ENCODE results near the gene PIGBOS1. TPM values are rescaled to one million over a fixed set of nuclear protein-coding genes. Genes with fewer than 3 reads are reported as not detected.
"Not testable (repeated sequence)": the region's sequence is repeated elsewhere in the genome, so short reads cannot be mapped to it uniquely, and the experiment has no call there.

Gene PIGBOS1
- total and polyA plus RNA-seq, 2 donors, result 16.0 to 22.9 TPM

DNA sequence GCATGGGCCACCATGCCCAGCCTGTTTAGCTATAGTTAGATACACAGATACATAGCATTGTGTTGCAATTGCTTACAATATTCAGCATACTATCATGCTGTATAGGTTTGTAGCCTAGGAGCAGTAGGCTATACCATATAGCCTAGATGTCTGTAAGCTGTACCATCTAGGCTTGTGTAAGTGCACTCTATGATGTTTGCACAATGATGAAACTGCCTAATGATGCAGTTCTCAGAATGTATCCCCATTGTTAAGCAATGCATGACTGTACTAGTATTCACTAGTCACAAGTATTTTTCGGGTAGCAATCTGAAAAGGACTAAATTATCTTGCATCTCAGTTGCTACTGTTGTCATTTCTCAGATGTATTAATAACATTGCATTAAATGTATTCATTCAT is 16.1 kb upstream of the PIGBOS1 start:
- no peak overlapping the region for H3K4me3 ChIP-seq (ENCODE audit: low read depth, low read length)
- 97% methylated on average over 1 of the region's 1 CpG for WGBS
- DNase-seq (ENCODE audit: extremely low spot score), result no peak
- H3K4me1 ChIP-seq (ENCODE audit: insufficient read depth), result no peaks in the 10 kb centered on the region
- no peaks in the 10 kb centered on the region for H3K36me3 ChIP-seq (ENCODE audit: insufficient read depth)
- H3K27ac ChIP-seq (ENCODE audit: low read depth), result no peak overlapping the region

DNA sequence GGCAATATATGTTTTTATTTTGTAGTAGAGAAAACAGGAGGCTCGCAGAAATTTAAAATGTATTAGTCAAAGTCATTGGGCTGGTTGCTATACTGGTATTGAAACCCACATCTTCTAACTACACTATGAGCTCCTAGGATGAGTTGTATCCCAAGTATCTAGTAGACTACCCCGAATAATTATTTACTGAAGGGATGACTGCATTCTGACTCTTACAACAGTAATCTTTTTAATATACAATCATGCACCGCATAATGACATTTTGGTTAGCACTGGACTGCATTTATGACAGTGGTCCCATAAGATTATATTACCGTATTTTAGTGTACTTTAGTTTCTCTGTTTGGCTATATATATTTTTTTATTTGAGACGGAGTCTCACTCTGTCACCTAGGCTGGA is 15.4 kb upstream of the PIGBOS1 start:
- Histone ChIP-seq H3K36me3 (ENCODE audit: insufficient read depth) (no peaks in the 10 kb centered on the region), H3K4me3 (ENCODE audit: low read depth, low read length) (no peak overlapping the region), H3K4me1 (ENCODE audit: insufficient read depth) (no peaks in the 10 kb centered on the region), H3K27ac (ENCODE audit: low read depth) (no peak overlapping the region)
- 96% methylated on average over 5 of the region's 5 CpGs for WGBS
- DNase-seq (ENCODE audit: extremely low spot score), result no peak

DNA sequence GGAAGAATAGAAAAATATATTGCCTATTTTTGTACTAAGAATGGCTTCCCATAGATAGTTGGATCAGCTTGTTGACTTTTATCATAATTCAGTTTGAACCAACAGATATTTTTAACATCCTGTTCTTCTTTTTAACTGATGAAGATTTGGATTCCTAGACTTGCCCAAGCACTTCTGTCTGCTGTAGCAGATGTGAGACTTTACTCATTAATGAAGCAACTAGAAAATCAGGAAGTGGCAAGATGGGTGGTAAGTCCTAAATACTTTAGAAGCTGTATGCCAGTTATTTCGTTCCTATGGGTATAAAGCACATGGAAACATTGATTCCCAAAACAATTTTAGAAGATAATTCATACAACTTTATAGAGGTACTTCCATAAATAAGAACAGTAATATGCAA is 8.5 kb upstream of the PIGBOS1 start:
- Histone ChIP-seq H3K4me1 (ENCODE audit: insufficient read depth) (no peaks in the 10 kb centered on the region), H3K27ac (ENCODE audit: low read depth) (no peak overlapping the region), H3K36me3 (ENCODE audit: insufficient read depth) (no peaks in the 10 kb centered on the region), H3K4me3 (ENCODE audit: low read depth, low read length) (no peak overlapping the region)
- 84% methylated on average over 1 of the region's 1 CpG for WGBS
- DNase-seq (ENCODE audit: extremely low spot score), result no peak

DNA sequence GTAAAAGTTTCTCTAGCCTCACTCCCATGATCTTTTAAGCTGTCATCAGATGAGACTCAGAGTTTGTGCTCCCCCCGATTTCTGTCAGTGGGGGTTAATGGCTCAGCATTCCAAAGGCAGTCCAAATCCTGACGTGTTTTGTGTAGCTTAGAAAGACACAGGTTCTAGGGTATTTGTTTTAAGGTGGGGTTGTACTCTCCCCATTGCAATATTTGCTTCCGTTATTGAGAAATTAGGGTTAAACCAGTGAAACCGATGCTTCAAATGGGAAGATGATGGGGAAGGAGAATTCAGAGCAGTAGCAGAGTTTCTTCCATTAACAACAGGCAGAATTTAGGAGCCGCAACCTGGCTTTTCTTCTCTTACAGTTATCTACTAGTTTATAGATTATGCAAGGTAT is 3.5 kb upstream of the PIGBOS1 start:
- no peaks in the 10 kb centered on the region for H3K4me1 ChIP-seq (ENCODE audit: insufficient read depth)
- no peak overlapping the region for H3K4me3 ChIP-seq (ENCODE audit: low read depth, low read length)
- WGBS, result 83% methylated on average over 5 of the region's 5 CpGs
- H3K27ac ChIP-seq (ENCODE audit: low read depth), result no peak overlapping the region
- no peaks in the 10 kb centered on the region for H3K36me3 ChIP-seq (ENCODE audit: insufficient read depth)
- no peak for DNase-seq (ENCODE audit: extremely low spot score)

DNA sequence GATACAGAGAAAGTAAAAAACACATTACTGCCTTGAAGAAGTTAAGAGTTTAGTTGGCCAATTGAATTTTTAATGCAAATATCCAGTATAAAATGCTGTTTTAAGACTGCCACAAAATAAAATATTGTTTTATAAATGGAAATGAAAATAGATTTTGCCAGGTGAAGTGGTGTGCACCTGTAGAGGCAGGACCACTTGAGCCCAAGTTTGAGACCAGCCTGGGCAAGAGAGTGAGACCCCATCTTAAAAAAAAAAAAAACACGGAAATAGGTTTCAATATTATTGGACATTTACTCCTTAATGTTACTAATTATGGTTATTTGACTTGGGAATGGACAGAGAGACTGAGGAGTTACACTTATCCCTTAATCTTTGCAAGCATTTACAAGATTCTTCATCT is 2.0 kb upstream of the PIGBOS1 start:
- 94% methylated on average over 1 of the region's 1 CpG for WGBS
- no peak overlapping the region for H3K4me3 ChIP-seq (ENCODE audit: low read depth, low read length)
- H3K36me3 ChIP-seq (ENCODE audit: insufficient read depth), result no peaks in the 10 kb centered on the region
- no peak for DNase-seq (ENCODE audit: extremely low spot score)
- no peak overlapping the region for H3K27ac ChIP-seq (ENCODE audit: low read depth)
- H3K4me1 ChIP-seq (ENCODE audit: insufficient read depth), result no peaks in the 10 kb centered on the region

DNA sequence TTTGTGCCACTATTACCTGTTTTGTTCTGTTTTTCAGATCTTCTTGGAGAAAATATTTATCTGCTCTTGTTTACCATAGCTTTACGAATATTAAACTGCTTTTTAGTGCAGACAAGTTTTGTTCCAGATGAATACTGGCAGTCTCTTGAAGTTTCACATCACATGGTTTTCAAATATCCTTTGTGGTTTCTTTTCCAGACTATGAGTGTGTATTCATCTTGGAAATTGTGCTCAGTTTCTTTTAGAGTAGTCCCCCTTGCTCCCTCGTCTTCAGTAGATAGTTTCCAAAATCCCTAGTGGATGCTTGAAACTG is 1.3 kb upstream of the PIGBOS1 start:
- H3K36me3 ChIP-seq (ENCODE audit: insufficient read depth), result no peaks in the 10 kb centered on the region
- no peak for DNase-seq (ENCODE audit: extremely low spot score)
- H3K4me3 ChIP-seq (ENCODE audit: low read depth, low read length), result no peak overlapping the region
- no peak overlapping the region for H3K27ac ChIP-seq (ENCODE audit: low read depth)
- 35% methylated on average over 2 of the region's 2 CpGs for WGBS
- H3K4me1 ChIP-seq (ENCODE audit: insufficient read depth), result no peaks in the 10 kb centered on the region

DNA sequence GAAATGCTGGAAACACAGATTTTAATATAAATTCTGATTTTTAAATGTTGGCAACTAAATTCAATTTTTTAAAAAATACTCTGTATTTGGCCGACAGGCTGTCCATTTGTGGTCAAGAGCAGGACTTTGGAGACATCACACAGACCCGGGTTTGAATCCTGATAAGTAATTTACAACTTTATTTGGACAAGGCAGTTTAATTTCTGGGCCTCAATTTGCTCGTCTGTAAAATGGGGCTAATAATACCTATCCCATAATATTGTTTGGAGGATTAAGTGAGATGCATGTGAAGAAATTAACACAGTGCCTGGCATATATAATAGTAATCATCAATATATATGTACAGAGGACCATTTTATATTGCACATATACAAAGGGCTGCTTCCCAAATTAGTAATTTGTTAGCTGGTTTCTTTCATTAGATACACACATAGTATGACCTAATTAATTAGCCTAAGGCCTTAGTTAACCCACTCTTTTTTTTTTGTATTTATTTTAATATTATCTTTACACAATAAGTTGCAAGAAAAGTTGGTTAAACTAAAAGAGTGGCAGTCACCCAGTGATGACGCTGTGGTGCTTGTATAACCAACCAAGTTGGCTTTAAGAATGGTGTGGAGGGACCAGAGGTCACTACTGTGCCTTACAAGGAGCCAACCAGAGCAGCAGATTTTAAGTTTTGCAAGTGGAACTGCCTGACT is 764 bp upstream of the PIGBOS1 start:
- no peak for DNase-seq (ENCODE audit: extremely low spot score)
- Histone ChIP-seq H3K4me1 (ENCODE audit: insufficient read depth) (no peaks in the 10 kb centered on the region), H3K27ac (ENCODE audit: low read depth) (no peak overlapping the region), H3K36me3 (ENCODE audit: insufficient read depth) (no peaks in the 10 kb centered on the region), H3K4me3 (ENCODE audit: low read depth, low read length) (peak overlapping the region; percentile 61)
- 47% methylated on average over 4 of the region's 4 CpGs for WGBS

DNA sequence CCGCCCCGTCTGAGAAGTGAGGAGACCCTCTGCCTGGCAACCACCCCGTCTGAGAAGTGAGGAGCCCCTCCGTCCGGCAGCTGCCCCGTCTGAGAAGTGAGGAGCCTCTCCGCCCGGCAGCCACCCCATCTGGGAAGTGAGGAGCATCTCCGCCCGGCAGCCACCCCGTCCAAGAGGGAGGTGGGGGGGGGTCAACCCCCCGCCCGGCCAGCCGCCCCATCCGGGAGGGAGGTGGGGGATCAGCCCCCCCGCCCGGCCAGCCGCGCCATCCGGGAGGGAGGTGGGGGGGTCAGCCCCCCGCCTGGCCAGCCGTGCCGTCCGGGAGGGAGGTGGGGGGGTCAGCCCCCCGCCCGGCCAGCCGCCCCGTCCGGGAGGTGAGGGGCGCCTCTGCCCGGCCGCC is 16.1 kb downstream of the PIGBOS1 start:
- H3K36me3 ChIP-seq (ENCODE audit: insufficient read depth); DNase-seq (ENCODE audit: extremely low spot score): not testable (repeated sequence)
- WGBS, result 94% methylated on average over 13 of the region's 32 CpGs

DNA sequence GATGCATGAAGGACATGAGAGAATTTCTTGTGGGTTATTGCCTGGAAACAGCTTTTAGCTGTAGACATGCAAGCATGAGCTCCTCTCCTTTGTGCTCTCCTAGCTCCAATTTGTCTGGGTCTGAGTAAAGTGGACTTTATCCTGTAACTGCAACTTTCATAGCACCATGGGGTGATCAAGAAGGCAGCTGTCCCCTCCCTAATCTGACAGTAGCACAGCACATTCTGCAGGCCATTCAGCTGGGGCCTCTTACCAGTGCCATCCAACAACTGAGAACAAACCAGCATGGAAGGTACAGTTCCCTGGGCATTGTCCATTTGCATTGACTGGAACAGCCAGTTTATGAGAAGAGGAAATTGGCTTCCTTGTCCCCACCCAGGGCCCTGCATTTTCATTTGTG is 21.6 kb downstream of the PIGBOS1 start:
- no peaks in the 10 kb centered on the region for H3K36me3 ChIP-seq (ENCODE audit: insufficient read depth)
- H3K27ac ChIP-seq (ENCODE audit: low read depth), result no peak overlapping the region
- no peak for DNase-seq (ENCODE audit: extremely low spot score)
- H3K4me3 ChIP-seq (ENCODE audit: low read depth, low read length), result no peak overlapping the region
- H3K4me1 ChIP-seq (ENCODE audit: insufficient read depth), result no peaks in the 10 kb centered on the region

More for the DNA sequence above, 16.1 kb downstream of the PIGBOS1 start:
- H3K4me1 ChIP-seq (ENCODE audit: insufficient read depth); H3K4me3 ChIP-seq (ENCODE audit: low read depth, low read length); H3K27ac ChIP-seq (ENCODE audit: low read depth): not testable (repeated sequence)

DNA sequence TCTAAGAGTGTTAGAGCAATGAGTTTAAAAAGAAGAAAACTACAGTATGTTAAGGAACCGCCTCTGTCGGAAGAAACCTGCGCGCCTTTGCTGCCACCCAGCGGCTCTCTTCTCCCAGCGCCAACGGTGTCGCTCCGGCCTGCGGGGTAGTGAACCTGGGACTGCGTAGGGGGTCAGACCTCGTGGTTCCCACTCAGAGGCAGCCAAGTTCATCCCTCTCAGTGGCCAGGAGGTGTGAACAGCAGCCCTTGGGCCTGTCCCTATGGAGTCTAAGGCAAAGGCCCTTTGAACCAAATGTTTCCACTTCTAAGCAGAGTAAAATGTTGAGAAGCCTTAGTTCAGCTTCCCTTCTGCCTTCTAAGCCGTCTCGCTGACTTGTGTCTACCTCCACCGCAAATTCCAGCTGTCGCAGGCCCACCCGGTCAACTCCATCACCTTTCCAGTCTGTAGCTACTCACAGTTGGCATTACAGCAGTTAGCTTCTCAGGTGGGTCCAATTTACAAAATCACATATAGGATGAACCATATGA is 28.3 kb downstream of the PIGBOS1 start:
- H3K4me1 ChIP-seq (ENCODE audit: insufficient read depth), result no peaks in the 10 kb centered on the region
- peak; percentile 54 for DNase-seq (ENCODE audit: extremely low spot score)
- no peaks in the 10 kb centered on the region for H3K36me3 ChIP-seq (ENCODE audit: insufficient read depth)
- peak overlapping the region; percentile 81 for H3K4me3 ChIP-seq (ENCODE audit: low read depth, low read length)
- WGBS, result 22% methylated on average over 17 of the region's 17 CpGs
- H3K27ac ChIP-seq (ENCODE audit: low read depth), result no peak overlapping the region

DNA sequence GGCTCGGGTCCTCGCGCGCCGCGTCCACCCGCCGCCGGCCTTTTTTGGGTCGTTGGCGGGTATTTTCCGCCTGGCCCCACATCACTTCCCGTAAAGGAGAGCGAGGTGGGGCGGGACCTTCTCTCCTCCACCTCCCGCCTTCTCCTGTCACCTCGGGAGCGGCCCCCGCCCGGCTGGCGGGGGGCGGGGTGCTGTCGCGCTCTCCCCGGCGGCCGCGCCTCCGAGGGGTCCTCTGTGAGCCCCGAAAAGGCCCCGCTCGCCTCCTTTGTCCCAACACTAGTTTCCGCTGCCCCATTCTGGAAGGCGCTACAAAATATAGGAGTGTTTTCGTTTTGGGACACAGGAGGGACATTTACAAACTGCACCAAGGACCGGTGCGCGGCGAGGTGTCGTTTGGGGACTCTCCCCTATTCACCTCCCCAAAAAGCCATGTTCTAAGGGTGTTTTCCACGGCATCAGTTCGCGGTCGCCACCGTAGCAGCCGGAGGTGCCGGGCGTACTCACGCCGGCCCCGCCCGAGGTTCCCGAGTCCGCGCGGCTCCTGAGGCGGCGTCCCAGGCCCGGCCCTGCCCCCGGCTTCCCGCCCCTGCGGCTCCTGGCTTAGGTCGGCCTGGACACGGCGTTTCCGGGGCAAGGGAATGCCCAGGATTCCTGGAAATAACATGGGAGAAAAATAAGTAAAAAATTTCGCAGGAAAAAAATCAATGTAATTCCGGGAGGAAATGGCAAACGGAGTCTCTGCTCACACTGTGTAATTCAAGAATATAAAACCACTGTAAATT is 29.0 kb downstream of the PIGBOS1 start, which contains the start of gene RAB27A:
TSS of gene RAB27A (minus strand) at position 68 of the 782 bp plus-strand sequence. CDS start 54,879 bp downstream, outside the sequence.
- under 1% methylated on average over 69 of the region's 69 CpGs for WGBS
- peak; percentile 31 for DNase-seq (ENCODE audit: extremely low spot score)

DNA sequence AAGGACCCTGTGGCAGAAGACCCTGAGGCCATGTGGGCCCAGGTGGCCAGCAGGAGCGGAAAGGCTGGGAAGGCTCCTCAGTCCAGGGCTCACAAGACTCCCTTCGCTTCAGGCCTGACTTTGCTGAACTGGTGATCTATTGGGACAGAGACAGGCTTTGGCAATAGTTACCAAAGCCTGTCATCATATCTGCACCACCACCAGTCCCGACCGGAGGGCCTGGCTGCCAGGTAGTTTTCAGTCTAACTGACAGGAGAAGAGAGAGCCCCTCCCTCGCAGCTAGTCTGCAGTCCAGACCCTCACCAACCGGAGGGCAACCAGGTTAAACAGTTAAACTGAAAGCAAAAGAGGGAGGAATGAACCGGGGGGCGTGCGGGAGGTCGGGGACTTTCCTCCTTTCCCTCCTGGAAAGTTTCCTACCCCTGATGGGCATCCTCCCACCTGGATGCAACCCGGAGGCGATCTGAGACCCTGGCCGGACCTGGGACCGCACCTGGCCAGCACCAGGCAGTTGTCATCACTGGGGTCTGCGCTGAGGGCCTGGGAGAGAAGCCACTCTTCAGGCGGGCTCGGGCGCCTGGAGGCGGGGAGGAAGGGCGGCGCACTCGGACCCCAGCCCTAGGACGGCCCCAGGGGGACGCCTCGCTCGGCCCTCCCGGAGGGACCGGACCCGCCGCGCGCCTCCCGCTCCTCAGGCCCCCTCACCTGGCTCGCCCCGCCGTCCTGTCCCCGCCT is 29.7 kb downstream of the PIGBOS1 start:
- 3% methylated on average over 37 of the region's 37 CpGs for WGBS
- Histone ChIP-seq H3K4me1 (ENCODE audit: insufficient read depth) (no peaks in the 10 kb centered on the region), H3K36me3 (ENCODE audit: insufficient read depth) (no peaks in the 10 kb centered on the region), H3K4me3 (ENCODE audit: low read depth, low read length) (peak overlapping the region; percentile 81), H3K27ac (ENCODE audit: low read depth) (peak overlapping the region; percentile 80)
- no peak for DNase-seq (ENCODE audit: extremely low spot score)

More for the DNA sequence above, 29.0 kb downstream of the PIGBOS1 start, which contains the start of gene RAB27A:
- peak within 1 kb of the TSS; percentile 80 for H3K27ac ChIP-seq (ENCODE audit: low read depth)
- H3K4me1 ChIP-seq (ENCODE audit: insufficient read depth), result no peaks in the 10 kb centered on the region
- H3K36me3 ChIP-seq (ENCODE audit: insufficient read depth), result no peaks in the 10 kb centered on the region
- peak within 1 kb of the TSS; percentile 81 for H3K4me3 ChIP-seq (ENCODE audit: low read depth, low read length)

DNA sequence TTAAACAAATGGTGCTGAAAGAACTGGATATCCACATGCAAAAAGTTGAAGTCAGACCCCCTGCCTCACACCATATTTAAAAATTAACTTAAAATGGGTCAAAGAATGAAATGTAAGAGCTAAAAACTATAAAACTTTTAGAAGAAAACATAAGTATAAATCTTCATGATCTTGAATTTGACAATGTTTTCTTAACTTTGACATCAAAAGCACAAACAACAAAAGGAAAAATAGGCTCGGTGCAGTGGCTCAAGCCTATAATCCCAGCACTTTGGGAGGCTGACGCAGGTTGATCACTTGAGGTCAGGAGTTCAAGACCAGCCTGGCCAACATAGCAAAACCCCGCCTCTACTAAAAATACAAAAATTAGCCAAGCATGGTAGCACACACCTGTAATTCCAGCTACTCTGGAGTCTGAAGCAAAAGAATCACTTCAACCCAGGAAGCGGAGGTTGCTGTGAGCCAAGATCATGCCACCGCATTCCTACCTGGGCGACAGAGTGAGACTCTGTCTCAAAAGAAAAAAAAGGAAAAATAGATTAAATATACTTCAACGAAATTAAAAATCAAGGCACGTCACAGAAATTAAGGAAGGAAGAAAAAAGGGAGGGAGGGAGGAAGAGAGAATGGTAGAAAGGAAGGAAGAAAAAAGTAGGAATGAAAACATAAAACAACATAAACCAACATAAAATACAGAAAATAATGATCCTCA is 30.8 kb downstream of the PIGBOS1 start:
- Histone ChIP-seq H3K27ac (ENCODE audit: low read depth) (no peak overlapping the region), H3K4me1 (ENCODE audit: insufficient read depth) (no peaks in the 10 kb centered on the region), H3K36me3 (ENCODE audit: insufficient read depth) (no peaks in the 10 kb centered on the region), H3K4me3 (ENCODE audit: low read depth, low read length) (no peak overlapping the region)
- DNase-seq (ENCODE audit: extremely low spot score), result no peak
- 92% methylated on average over 8 of the region's 8 CpGs for WGBS

All from urinary bladder (tissue), 4 donors.